ENCODE data around the gene FNDC3B.

DNA sequence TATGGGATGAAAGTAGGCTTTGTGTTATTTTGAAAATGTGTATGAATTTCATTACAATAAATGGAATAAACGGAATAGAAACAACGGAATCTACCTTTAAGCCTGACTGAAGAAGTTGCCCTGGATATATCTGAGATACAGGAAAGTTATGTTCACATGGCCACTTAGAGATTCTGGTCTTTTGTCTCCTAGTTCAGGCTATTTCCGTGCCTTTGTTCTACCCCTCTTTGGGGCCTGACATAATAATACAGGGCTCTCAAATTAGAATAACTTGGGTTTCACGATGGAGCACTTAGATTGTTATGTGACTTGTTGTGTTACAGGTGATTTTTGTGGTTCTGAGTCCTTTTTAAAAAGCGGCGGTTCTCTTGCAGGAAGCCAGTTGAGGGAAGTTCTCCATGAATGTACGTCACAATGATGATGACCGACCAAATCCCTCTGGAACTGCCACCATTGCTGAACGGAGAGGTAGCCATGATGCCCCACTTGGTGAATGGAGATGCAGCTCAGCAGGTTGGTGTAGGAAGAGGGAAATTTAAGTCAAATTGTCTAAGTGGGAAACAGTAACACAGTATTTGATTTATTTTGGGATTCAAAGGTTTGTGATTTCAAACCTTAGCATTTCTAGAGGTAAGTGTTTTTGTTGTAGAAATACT lies 72.8 kb downstream of the FNDC3B start:
- no peak for TF ChIP-seq MYC (IDR thresholded peaks at IDR 0.05; ENCODE audit: low read depth, low read length)
- TF ChIP-seq, protein P1, sequence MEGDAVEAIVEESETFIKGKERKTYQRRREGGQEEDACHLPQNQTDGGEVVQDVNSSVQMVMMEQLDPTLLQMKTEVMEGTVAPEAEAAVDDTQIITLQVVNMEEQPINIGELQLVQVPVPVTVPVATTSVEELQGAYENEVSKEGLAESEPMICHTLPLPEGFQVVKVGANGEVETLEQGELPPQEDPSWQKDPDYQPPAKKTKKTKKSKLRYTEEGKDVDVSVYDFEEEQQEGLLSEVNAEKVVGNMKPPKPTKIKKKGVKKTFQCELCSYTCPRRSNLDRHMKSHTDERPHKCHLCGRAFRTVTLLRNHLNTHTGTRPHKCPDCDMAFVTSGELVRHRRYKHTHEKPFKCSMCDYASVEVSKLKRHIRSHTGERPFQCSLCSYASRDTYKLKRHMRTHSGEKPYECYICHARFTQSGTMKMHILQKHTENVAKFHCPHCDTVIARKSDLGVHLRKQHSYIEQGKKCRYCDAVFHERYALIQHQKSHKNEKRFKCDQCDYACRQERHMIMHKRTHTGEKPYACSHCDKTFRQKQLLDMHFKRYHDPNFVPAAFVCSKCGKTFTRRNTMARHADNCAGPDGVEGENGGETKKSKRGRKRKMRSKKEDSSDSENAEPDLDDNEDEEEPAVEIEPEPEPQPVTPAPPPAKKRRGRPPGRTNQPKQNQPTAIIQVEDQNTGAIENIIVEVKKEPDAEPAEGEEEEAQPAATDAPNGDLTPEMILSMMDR (IDR thresholded peaks at IDR 0.05; ENCODE audit: low read depth, low read length), result no peak
- TF ChIP-seq POLR2A (IDR thresholded peaks at IDR 0.05; ENCODE audit: extremely low read depth, insufficient read length), result no peak
- TF ChIP-seq, protein P2, sequence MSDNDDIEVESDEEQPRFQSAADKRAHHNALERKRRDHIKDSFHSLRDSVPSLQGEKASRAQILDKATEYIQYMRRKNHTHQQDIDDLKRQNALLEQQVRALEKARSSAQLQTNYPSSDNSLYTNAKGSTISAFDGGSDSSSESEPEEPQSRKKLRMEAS (IDR thresholded peaks at IDR 0.05; ENCODE audit: low read depth, low read length), result no peak
